H9 (cell line): ENCODE data around the gene PIK3CD. TPM values are rescaled to one million over a fixed set of nuclear protein-coding genes. Genes with fewer than 3 reads are reported as not detected.

Experiments
- DNase-seq: peaks from one replicate; pipeline ENCODE4 v3.0.0-alpha.2; 2017
- H2AFZ ChIP-seq: one replicate; pipeline ENCODE4 v1.6.1; 2013; ENCODE audit warnings: mild to moderate bottlenecking, low read length, control low read depth, moderate library complexity
- H2AK5ac ChIP-seq: 2 replicates; pipeline ENCODE4 v1.6.1; 2013; ENCODE audit warnings: low read length, control low read depth, mixed read lengths; ENCODE audit not compliant: insufficient read length
- H2BK120ac ChIP-seq: one replicate; pipeline ENCODE4 v1.6.1; 2013; ENCODE audit warnings: low read depth, mild to moderate bottlenecking, low read length, control low read depth, inconsistent platforms; ENCODE audit not compliant: poor library complexity, severe bottlenecking
- H2BK12ac ChIP-seq: 2 replicates; pipeline ENCODE4 v1.6.1; 2013; ENCODE audit warnings: low read length, control low read depth, mixed read lengths, low read depth; ENCODE audit not compliant: insufficient read length
- H2BK15ac ChIP-seq: 2 replicates; pipeline ENCODE4 v1.6.1; 2013; ENCODE audit warnings: low read depth, low read length, control low read depth
- H2BK20ac ChIP-seq: one replicate; pipeline ENCODE4 v1.6.1; 2013; ENCODE audit warnings: low read depth, mild to moderate bottlenecking, low read length, control low read depth, inconsistent platforms; ENCODE audit not compliant: poor library complexity, severe bottlenecking
- H2BK5ac ChIP-seq: 2 replicates; pipeline ENCODE4 v1.6.1; 2013; ENCODE audit warnings: low read length, control low read depth, mixed read lengths; ENCODE audit not compliant: insufficient read length
- H3K14ac ChIP-seq: 2 replicates; pipeline ENCODE4 v1.6.1; 2013; ENCODE audit warnings: low read length, control low read depth; ENCODE audit not compliant: insufficient read depth
- H3K18ac ChIP-seq: 2 replicates; pipeline ENCODE4 v1.6.1; 2013; ENCODE audit warnings: low read depth, mild to moderate bottlenecking, mixed read lengths, low read length, control low read depth; ENCODE audit not compliant: insufficient read length
- H3K23ac ChIP-seq: 2 replicates; pipeline ENCODE4 v1.6.1; 2013; ENCODE audit warnings: low read length, control low read depth, mixed read lengths, low read depth; ENCODE audit not compliant: insufficient read length
- H3K23me2 ChIP-seq: 2 replicates; pipeline ENCODE4 v1.6.1; 2013; ENCODE audit warnings: low read depth, mild to moderate bottlenecking, mixed read lengths, low read length, control low read depth; ENCODE audit not compliant: insufficient read length, poor library complexity, severe bottlenecking
- H3K27ac ChIP-seq: 2 replicates; pipeline ENCODE4 v1.5.1; 2013; ENCODE audit warnings: low read length, control low read depth, mixed read lengths, low read depth; ENCODE audit not compliant: insufficient read length
- H3K27me3 ChIP-seq: 2 replicates; pipeline ENCODE4 v1.6.1; 2013; ENCODE audit warnings: low read length, control low read depth, inconsistent platforms; ENCODE audit not compliant: insufficient read depth
- H3K4ac ChIP-seq: 2 replicates; pipeline ENCODE4 v1.6.1; 2013; ENCODE audit warnings: low read depth, mild to moderate bottlenecking, control low read depth, inconsistent platforms, low read length, moderate library complexity
- H3K4me1 ChIP-seq: 2 replicates; pipeline ENCODE4 v1.6.1; 2013; ENCODE audit warnings: low read length, control low read depth, inconsistent platforms; ENCODE audit not compliant: insufficient read depth
- H3K4me2 ChIP-seq: 2 replicates; pipeline ENCODE4 v1.6.1; 2013; ENCODE audit warnings: low read length, control low read depth, mixed read lengths; ENCODE audit not compliant: insufficient read length, insufficient read depth
- H3K56ac ChIP-seq: 2 replicates; pipeline ENCODE4 v1.6.1; 2013; ENCODE audit warnings: low read depth, mild to moderate bottlenecking, mixed read lengths, low read length, control low read depth; ENCODE audit not compliant: insufficient read length
- H3K79me1 ChIP-seq: 2 replicates; pipeline ENCODE4 v1.6.1; 2013; ENCODE audit warnings: low read depth, mild to moderate bottlenecking, moderate library complexity, low read length, control low read depth, inconsistent platforms; ENCODE audit not compliant: insufficient read depth, poor library complexity, severe bottlenecking
- H3K79me2 ChIP-seq: 2 replicates; pipeline ENCODE4 v1.6.1; 2013; ENCODE audit warnings: low read length, control low read depth, inconsistent platforms; ENCODE audit not compliant: insufficient read depth
- H3K9ac ChIP-seq: 2 replicates; pipeline ENCODE4 v1.6.1; 2013; ENCODE audit warnings: low read length, control low read depth, mixed read lengths; ENCODE audit not compliant: insufficient read length; ENCODE audit errors: extremely low read depth
- H3K9me3 ChIP-seq: one replicate; pipeline ENCODE4 v1.6.1; 2013; ENCODE audit warnings: low read depth, low read length, inconsistent platforms; ENCODE audit not compliant: control insufficient read depth
- H3T11ph ChIP-seq: one replicate; pipeline ENCODE4 v1.6.1; 2013; ENCODE audit warnings: mild to moderate bottlenecking, low read length, control low read depth, inconsistent platforms
- H4K20me1 ChIP-seq: one replicate; pipeline ENCODE4 v1.6.1; 2013; ENCODE audit not compliant: control insufficient read depth, insufficient read length, insufficient read depth
- H4K5ac ChIP-seq: 2 replicates; pipeline ENCODE4 v1.6.1; 2013; ENCODE audit warnings: low read depth, mild to moderate bottlenecking, mixed read lengths, low read length, control low read depth; ENCODE audit not compliant: insufficient read length
- H4K8ac ChIP-seq: replicated peaks from 2 replicates; pipeline ENCODE4 v1.6.1; 2013; ENCODE audit warnings: low read length, control low read depth, mixed read lengths, low read depth; ENCODE audit not compliant: insufficient read length
- H4K91ac ChIP-seq: 2 replicates; pipeline ENCODE4 v1.6.1; 2013; ENCODE audit warnings: low read depth, mild to moderate bottlenecking, moderate library complexity, mixed read lengths, low read length, control low read depth; ENCODE audit not compliant: insufficient read length
- H3K27ac Mint-ChIP-seq, 3 experiments: 2 replicates in 2 of 3; 3 replicates in 1 of 3; pipeline ENCODE4 v1.8.0; 2020 to 2021; ENCODE audit warnings: mixed read lengths in 3 of 3, mild to moderate bottlenecking in 1 of 3, moderate library complexity in 1 of 3
- H3K27me3 Mint-ChIP-seq: 2 replicates; pipeline ENCODE4 v1.8.0; 2021; ENCODE audit warnings: low read depth, mild to moderate bottlenecking, moderate library complexity, mixed read lengths
- H3K36me3 Mint-ChIP-seq, 3 experiments: 2 replicates in 2 of 3; 3 replicates in 1 of 3; pipeline ENCODE4 v1.8.0; 2020 to 2021; ENCODE audit warnings: low read depth in 3 of 3, mixed read lengths in 3 of 3; ENCODE audit not compliant: insufficient read depth in 1 of 3
- H3K4me1 Mint-ChIP-seq, 2 experiments: 2 replicates each; pipeline ENCODE4 v1.8.0; 2020; ENCODE audit warnings: mixed read lengths in 2 of 2
- H3K4me3 Mint-ChIP-seq, 2 experiments: 2 replicates in 1 of 2; 3 replicates in 1 of 2; pipeline ENCODE4 v1.8.0; 2020 to 2021; ENCODE audit warnings: mild to moderate bottlenecking in 2 of 2, mixed read lengths in 2 of 2, moderate library complexity in 1 of 2
- H3K9me3 Mint-ChIP-seq, 2 experiments: 2 replicates in 1 of 2; 3 replicates in 1 of 2; pipeline ENCODE4 v1.8.0; 2020; ENCODE audit warnings: mild to moderate bottlenecking in 2 of 2, mixed read lengths in 2 of 2, moderate library complexity in 1 of 2
- CTCF ChIP-seq: fragments of 200-600 bp; sonication (generic); conservative IDR thresholded peaks from 3 replicates; pipeline ENCODE4 v1.8.0; 2021; ENCODE audit warnings: antibody characterized with exemption, mild to moderate bottlenecking
- WGBS: extraction: QIAGEN DNeasy Blood & Tissue Kit; methylation state at CpG from one replicate; pipeline ENCODE4 v1.1.7; 2013; ENCODE audit warnings: missing lambda C conversion rate, low lambda C conversion rate, mixed read lengths; ENCODE audit not compliant: insufficient read length; ENCODE audit errors: extremely low coverage; 5-methylcytosine and 5-hydroxymethylcytosine counted together
- total RNA-seq: library from RNA; stranded (reverse); gene quantifications from 2 replicates; pipeline ENCODE4 v1.2.1, GENCODE V29; 2021

The PIK3CD gene
- total RNA-seq, 1 experiment from 2014 or later: 10.0 TPM

- no peak overlapping the region for H3K4ac ChIP-seq
- DNase-seq: no peak
- H3K56ac ChIP-seq: no peak overlapping the region
- H3K9me3 ChIP-seq: no peaks in the 10 kb centered on the region
- H3K27ac Mint-ChIP-seq: no peak overlapping the region
- H2AFZ ChIP-seq: no peak overlapping the region
- H2BK5ac ChIP-seq: no peak overlapping the region
- H3K79me1 ChIP-seq: no peaks in the 10 kb centered on the region
- H3K14ac ChIP-seq: no peak overlapping the region
- WGBS: no CpG with 5 or more reads among the region's 2 CpGs
- no peak for TF ChIP-seq CTCF
- no peaks in the 10 kb centered on the region; the same call in 1 of the 2 replicates for H3K4me1 ChIP-seq
- H3K36me3 Mint-ChIP-seq: no peaks in the 10 kb centered on the region; a peak in 2 of 7 replicates
- H4K91ac ChIP-seq: no peak overlapping the region
- H2BK12ac ChIP-seq: no peak overlapping the region
- H2BK20ac ChIP-seq: no peak overlapping the region
- H4K8ac ChIP-seq: no peak overlapping the region
- no peak overlapping the region for H3T11ph ChIP-seq
- H3K27ac ChIP-seq: no peak overlapping the region
- H3K23me2 ChIP-seq: no peaks in the 10 kb centered on the region
- no peak overlapping the region for H2BK120ac ChIP-seq
- no peaks in the 10 kb centered on the region for H4K20me1 ChIP-seq
- H3K27me3 ChIP-seq: no peaks in the 10 kb centered on the region
- H2AK5ac ChIP-seq: no peak overlapping the region
- H3K4me1 Mint-ChIP-seq: peaks cover 14 to 20% of the 10 kb centered on the region in 2 experiments
- H3K9ac ChIP-seq: no peak overlapping the region
- H3K4me2 ChIP-seq: no peak overlapping the region
- H3K4me3 Mint-ChIP-seq: no peak overlapping the region
- H3K23ac ChIP-seq: no peak overlapping the region
- no peaks in the 10 kb centered on the region for H3K79me2 ChIP-seq
- peaks cover 2% of the 10 kb centered on the region for H3K27me3 Mint-ChIP-seq
- no peaks in the 10 kb centered on the region for H3K9me3 Mint-ChIP-seq
- H4K5ac ChIP-seq: no peak overlapping the region
- no peak overlapping the region for H3K18ac ChIP-seq
- no peak overlapping the region for H2BK15ac ChIP-seq
These were observed 45.3 kb downstream of the PIK3CD start for GRCh38 chr1:9696793-9697192.
